Purkinje cell (primary cell): ENCODE data around the gene C7orf33. TPM values are rescaled to one million over a fixed set of nuclear protein-coding genes. Genes with fewer than 3 reads are reported as not detected.

Experiments used
- polyA plus RNA-seq: library from polyadenylated mRNA; unstranded; fragments of >200 nt; fragmentation: Nextera tagmentation; gene quantifications from 2 replicates; pipeline ENCODE4 v1.2.1, GENCODE V29; 2014

The C7orf33 gene
- polyA plus RNA-seq, result not detected in 2 replicates

GRCh38 chr7:148590471-148590870, at the start of gene C7orf33:
TSS of gene C7orf33 (plus strand) at chr7:148590766. CDS start at chr7:148590926, 160 bp downstream.

Other genes with a start within 250 kb of the C7orf33 start
- 36.4 and 40.9 TPM in 2 replicates for gene CUL1, start 108.1 kb downstream of the C7orf33 start, polyA plus RNA-seq